Measurements from ENCODE around the gene COX19. TPM values are rescaled to one million over a fixed set of nuclear protein-coding genes. Genes with fewer than 3 reads are reported as not detected.

The COX19 gene, protein sequence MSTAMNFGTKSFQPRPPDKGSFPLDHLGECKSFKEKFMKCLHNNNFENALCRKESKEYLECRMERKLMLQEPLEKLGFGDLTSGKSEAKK
- 10 to 100 TPM; 14.1 to 15.6 TPM for total RNA-seq

DNA sequence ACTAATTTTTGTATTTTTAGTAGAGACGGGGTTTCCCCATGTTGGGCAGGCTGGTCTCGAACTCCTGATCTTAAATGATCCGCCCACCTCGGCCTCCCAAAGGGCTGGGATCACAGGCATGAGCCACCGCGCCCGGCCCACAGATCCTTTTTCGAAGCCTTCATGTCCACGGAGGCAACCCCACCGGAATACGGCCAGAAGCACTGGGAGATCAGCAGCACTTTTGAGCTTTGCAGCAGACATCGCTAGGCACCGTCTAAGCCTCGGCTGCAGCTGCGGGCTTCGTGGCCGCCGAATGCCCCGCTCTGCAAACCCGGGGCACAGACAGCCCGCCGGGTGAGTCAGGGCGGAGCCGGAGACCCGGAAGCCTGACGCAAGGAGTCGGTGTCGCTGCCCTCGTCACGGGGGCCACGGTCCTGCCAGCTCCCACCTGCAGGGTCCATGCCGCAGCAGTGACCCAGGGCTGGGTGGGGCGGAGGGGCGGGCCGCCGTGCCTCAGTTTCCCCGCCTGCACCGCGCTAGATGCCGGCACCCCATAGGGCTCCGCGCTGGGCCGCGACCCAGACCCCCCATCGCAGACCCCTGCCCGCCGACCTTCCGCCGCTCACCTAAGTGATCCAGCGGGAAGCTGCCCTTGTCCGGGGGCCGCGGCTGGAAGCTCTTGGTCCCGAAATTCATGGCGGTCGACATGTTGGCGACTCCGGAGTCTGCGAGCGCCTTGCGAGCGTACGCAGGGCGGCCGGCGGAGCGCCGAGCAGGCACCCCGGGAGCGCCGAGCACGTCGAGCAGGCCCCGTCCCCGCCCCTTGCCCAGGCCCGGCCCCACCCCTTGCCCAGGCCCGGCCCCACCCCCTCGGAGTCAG lies at the start of gene COX19:
COX19 (minus strand) TSS at position 730 of the 862 bp plus-strand sequence; CDS start at position 690, 40 bp downstream.
- peaks cover 27% of the 10 kb centered on the region for H3K4me1 Mint-ChIP-seq (ENCODE audit: low read depth)
- peaks cover 22% of the 10 kb centered on the region for H3K36me3 Mint-ChIP-seq
- peak within 1 kb of the TSS; percentile 90 for H3K27ac Mint-ChIP-seq
- POLR2A ChIA-PET = interaction anchor here (0.5 to 2.3 kb wide), 10 partner anchors 10 to 163 kb away, joined by 3 to 19 read pairs (median 4); partner anchors contain the start of gene GET4
- H3K9me3 Mint-ChIP-seq = no peaks in the 10 kb centered on the region
- peak; percentile 94 for DNase-seq
- H3K27me3 Mint-ChIP-seq = no peaks in the 10 kb centered on the region
- intact Hi-C loops (cut with micrococcal nuclease) = loop anchor here (1.0 kb wide), 2 partner anchors 53 to 99 kb away; partner anchors contain the start of gene GET4
- CTCF ChIA-PET = interaction anchor here (0.7 to 5.8 kb wide), 9 partner anchors 12 to 201 kb away, joined by 3 to 53 read pairs (median 9); no protein-coding TSS in a partner anchor
- peak within 1 kb of the TSS; percentile 95 for H3K4me3 Mint-ChIP-seq

DNA sequence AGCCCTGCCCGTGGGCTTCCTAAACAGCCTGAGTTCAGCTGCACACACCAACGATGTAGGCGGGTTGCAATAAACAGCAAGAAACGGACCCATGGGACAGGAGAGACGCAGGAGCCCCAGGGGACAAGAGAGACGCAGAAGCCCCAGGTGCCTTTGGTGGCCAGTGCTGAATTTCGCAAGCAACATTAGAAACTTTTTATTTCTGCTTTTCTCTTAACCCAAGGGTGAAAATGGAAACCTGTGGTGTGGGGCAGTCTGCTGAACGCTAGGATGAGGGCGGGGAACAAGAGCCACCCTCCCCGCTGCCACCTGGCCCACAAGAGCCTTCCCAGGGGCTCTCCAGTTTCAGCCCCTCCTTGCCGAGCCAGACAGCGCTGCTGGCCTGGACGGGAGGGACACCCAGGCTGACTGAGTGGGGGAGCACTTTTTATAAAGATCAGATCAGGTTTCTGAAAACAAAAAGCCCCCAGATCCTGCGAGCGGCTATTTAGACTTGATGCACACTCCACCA lies 49.0 kb upstream of the COX19 start:
- no peak overlapping the region for H3K27ac Mint-ChIP-seq
- H3K4me1 Mint-ChIP-seq (ENCODE audit: low read depth) = peaks cover 16% of the 10 kb centered on the region
- intact Hi-C loops (cut with micrococcal nuclease) = no loop called here
- H3K9me3 Mint-ChIP-seq = peaks cover 9% of the 10 kb centered on the region
- no peaks in the 10 kb centered on the region for H3K27me3 Mint-ChIP-seq
- ChIA-PET POLR2A (no interaction called here), CTCF (interaction anchor here (1.2 to 2.9 kb wide), 2 partner anchors 31 to 41 kb away, joined by 3 to 12 read pairs; no protein-coding TSS in a partner anchor)
- no peak overlapping the region for H3K4me3 Mint-ChIP-seq
- no peak for DNase-seq
- peaks cover 21% of the 10 kb centered on the region for H3K36me3 Mint-ChIP-seq

DNA sequence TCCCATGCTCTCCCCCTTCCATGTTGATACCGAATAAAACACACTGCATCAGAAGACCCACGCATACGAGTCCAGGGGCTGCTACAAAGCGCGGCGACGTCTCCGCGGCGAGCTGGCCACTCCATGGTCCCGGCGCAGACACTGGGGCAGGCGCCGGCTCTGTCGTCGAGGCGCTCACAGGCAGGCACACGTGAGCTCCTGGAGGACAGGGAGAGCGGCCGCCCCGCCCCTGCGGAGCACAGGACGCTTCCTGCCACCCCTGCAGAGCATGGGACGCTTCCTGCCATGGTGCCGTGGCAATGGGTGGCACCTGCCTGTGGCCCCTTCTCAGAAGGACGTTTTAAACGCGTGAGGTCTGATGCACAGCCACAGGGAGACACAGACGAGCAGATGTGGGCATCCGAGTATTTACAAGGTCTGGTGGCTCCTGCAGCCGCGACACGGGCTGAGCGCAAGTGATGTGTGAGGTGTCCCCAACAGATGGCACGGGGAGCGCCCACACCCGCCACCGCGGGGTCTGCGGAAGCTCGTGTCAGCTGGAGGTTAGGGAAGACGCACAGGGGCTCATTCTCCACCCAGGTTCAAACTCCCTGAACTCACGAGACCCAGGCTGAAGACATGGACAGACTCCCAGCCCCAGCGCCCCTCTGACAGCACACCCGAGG lies 47.6 kb upstream of the COX19 start:
- Mint-ChIP-seq H3K27ac (no peak overlapping the region), H3K36me3 (peaks cover 24% of the 10 kb centered on the region), H3K27me3 (no peaks in the 10 kb centered on the region), H3K4me1 (ENCODE audit: low read depth) (peaks cover 17% of the 10 kb centered on the region), H3K4me3 (no peak overlapping the region), H3K9me3 (peaks cover 9% of the 10 kb centered on the region)
- intact Hi-C loops (cut with micrococcal nuclease) = no loop called here
- ChIA-PET POLR2A (no interaction called here), CTCF (interaction anchor here (2.7 kb wide), 1 partner anchor 30 kb away, joined by 15 read pairs; no protein-coding TSS in a partner anchor)
- DNase-seq = no peak

DNA sequence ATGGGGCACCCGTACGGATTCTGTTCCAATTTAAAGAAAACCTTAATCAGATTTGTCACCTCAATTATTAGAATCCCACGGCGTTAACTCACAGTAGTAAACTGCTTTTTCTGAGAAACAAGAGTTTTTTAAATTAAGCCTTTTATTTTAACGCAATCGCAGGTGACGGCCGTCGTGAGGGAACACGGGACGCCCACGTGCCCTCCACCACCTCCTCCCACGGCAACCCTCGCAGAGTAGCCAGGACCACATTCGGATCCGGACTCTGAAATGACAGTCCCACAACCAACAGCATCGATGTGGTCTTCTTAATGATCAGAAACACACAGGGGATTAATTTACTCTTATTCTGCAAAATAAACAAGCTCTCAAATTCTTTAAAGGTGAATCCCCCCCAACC lies 47.0 kb upstream of the COX19 start:
- ChIA-PET CTCF (interaction anchor here (2.7 kb wide), 1 partner anchor 29 kb away, joined by 15 read pairs; no protein-coding TSS in a partner anchor), POLR2A (interaction anchor here (0.6 kb wide), 1 partner anchor 26 kb away, joined by 3 read pairs; no protein-coding TSS in a partner anchor)
- H3K36me3 Mint-ChIP-seq = peaks cover 24% of the 10 kb centered on the region
- peaks cover 15% of the 10 kb centered on the region for H3K4me1 Mint-ChIP-seq (ENCODE audit: low read depth)
- DNase-seq = no peak
- H3K27me3 Mint-ChIP-seq = no peaks in the 10 kb centered on the region
- no peak overlapping the region for H3K4me3 Mint-ChIP-seq
- H3K9me3 Mint-ChIP-seq = peaks cover 9% of the 10 kb centered on the region
- intact Hi-C loops (cut with micrococcal nuclease) = no loop called here
- no peak overlapping the region for H3K27ac Mint-ChIP-seq

DNA sequence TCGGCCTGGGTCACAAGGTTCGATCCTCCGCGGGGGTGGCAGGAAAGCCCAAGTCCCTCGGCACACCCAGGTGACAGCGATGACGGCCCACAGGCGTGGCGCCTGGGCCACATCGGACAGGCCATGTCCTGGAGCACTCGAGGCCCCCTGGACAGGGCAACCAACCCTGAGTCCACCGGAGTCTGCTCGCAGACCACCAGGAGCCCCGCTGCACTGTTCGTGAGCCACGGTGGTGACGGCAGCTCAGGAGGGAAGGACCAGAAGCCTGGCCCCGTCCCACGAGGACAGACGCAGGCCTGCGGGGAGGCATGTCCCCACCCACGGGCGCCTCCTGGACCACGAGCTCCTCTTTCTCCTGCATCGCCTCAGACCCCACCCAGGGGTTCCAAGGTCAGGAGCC lies 46.6 kb upstream of the COX19 start:
- ChIA-PET POLR2A (interaction anchor here (0.6 kb wide), 1 partner anchor 26 kb away, joined by 3 read pairs; no protein-coding TSS in a partner anchor), CTCF (interaction anchor here (2.7 to 3.6 kb wide), 2 partner anchors 29 to 44 kb away, joined by 14 to 15 read pairs; no protein-coding TSS in a partner anchor)
- Mint-ChIP-seq H3K9me3 (peaks cover 9% of the 10 kb centered on the region), H3K4me1 (ENCODE audit: low read depth) (peaks cover 12% of the 10 kb centered on the region), H3K36me3 (peaks cover 23% of the 10 kb centered on the region), H3K27ac (no peak overlapping the region), H3K4me3 (no peak overlapping the region), H3K27me3 (no peaks in the 10 kb centered on the region)
- intact Hi-C loops (cut with micrococcal nuclease) = no loop called here
- DNase-seq = no peak

DNA sequence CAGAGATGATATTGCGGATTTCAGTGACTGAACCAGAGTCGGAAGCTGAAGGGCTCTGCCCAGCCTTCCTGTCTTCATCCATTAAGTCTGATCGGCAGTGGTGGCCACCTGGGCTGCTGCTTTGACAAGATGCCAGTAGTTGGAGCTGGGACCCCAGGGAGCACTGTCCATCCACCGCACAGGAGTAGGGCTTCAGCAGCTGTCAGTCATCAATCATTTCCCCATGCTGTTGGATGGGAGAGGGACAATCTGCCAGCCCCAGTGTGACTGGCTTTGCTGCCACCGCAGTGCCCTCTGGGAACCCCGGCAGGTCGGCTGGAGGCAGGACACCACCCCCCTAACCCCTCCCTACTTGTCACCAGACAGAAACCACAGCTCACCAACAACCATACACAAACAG lies 46.0 kb upstream of the COX19 start:
- peaks cover 9% of the 10 kb centered on the region for H3K9me3 Mint-ChIP-seq
- no peak for DNase-seq
- CTCF ChIA-PET = interaction anchor here (2.7 to 3.6 kb wide), 2 partner anchors 28 to 44 kb away, joined by 14 to 15 read pairs; no protein-coding TSS in a partner anchor

DNA sequence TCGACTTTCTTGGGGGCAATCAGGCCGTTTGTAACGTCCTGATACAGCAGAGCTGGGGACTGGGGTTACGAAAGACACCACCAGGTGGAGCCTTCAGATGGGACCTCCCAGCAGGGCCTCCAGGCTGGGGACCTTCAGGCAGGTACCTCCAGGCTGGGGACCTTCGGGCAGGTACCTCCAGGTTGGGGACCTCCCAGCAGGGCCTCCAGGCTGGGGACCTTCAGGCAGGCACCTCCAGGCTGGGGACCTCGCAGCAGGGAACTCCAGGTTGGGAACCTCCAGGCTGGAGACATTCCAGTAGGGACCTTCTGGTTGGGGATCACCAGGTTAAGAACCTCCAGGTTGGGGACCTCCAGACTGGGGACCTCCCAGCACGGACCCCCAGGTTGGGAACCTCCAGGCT lies 45.5 kb upstream of the COX19 start:
- intact Hi-C loops (cut with micrococcal nuclease) = no loop called here
- ChIA-PET POLR2A (no interaction called here), CTCF (interaction anchor here (0.6 to 3.6 kb wide), 3 partner anchors 28 to 144 kb away, joined by 3 to 15 read pairs (median 14); no protein-coding TSS in a partner anchor)
- Mint-ChIP-seq H3K36me3 (peaks cover 23% of the 10 kb centered on the region), H3K27me3 (no peaks in the 10 kb centered on the region), H3K4me3 (no peak overlapping the region), H3K27ac (no peak overlapping the region), H3K4me1 (ENCODE audit: low read depth) (peaks cover 8% of the 10 kb centered on the region), H3K9me3 (peaks cover 9% of the 10 kb centered on the region)
- no peak for DNase-seq

More for the DNA sequence above, 46.0 kb upstream of the COX19 start:
- Mint-ChIP-seq H3K4me3 (no peak overlapping the region), H3K27me3 (no peaks in the 10 kb centered on the region), H3K36me3 (peaks cover 23% of the 10 kb centered on the region), H3K27ac (no peak overlapping the region), H3K4me1 (ENCODE audit: low read depth) (peaks cover 11% of the 10 kb centered on the region)
- intact Hi-C loops (cut with micrococcal nuclease) = no loop called here
- POLR2A ChIA-PET = no interaction called here

DNA sequence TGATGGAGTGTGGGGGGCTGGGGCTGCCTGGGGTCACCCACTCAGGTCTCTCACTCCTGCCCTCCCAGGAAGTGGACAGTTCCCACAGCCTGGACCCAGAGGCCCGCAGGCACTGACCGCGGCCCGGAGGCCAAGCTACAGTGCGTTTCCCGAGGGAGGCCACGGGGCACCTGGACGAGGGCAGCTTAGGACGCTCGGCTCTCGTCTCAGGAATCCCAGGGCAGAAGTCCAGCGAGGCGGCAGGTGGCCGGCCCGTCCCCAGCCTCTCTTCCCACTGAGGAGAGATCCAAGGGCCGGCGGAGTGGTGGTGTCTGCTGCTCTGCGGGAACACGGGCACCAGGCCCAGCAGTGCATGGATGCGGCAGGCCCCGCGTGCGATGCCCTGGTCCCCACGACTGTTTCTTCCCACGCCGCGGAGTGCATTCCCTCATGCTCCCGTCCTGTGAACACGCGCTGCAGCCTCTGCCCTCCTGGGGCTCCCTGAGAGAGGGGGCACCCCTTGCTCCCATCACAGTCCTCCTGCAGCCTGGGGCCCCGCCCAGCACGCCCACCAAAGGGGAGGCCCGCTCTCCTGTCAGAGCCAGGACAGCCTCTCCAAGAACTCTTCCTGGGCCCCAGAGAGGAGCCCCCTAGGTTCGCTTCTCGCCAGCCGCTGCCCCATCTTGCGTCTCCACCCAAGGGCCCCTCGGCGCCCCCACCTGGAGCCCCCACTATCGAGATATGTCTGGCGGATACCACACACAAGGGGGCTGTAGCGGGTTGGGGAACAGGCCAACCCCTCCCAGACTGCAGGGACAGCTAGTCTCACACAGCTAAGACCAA lies 44.7 kb upstream of the COX19 start:
- ChIA-PET CTCF (interaction anchor here (0.6 to 3.6 kb wide), 3 partner anchors 27 to 145 kb away, joined by 3 to 15 read pairs (median 14); no protein-coding TSS in a partner anchor), POLR2A (no interaction called here)
- no peak for DNase-seq
- Mint-ChIP-seq H3K27me3 (no peaks in the 10 kb centered on the region), H3K9me3 (peaks cover 9% of the 10 kb centered on the region), H3K4me3 (no peak overlapping the region), H3K4me1 (ENCODE audit: low read depth) (peaks cover 8% of the 10 kb centered on the region), H3K36me3 (peaks cover 23% of the 10 kb centered on the region), H3K27ac (no peak overlapping the region)
- intact Hi-C loops (cut with micrococcal nuclease) = no loop called here

DNA sequence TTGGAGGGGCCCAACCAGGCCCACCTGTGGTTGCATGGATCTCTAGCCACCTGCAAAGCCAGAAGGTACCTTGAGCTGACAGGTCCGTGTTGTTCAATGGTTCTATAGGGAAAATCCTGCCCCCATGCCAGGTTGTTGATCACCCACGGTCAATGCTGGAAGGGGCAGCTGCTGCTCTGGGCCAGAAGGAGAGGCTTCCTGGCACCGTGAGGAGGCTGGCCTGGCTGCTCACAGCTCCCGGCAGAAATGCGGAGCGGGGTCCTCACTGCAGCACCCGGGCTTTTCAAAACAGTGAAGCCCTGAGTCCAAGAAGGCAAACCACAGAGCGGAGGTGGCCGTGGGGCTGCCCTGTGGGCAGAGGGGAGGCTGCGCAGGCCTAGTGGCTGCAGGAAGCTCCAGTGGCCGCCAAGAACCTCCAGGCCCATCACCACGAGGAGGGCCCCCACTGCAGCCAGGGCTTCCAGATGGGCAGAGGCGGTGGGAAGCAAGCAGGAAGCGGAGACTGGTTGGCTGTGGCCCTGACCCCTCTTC lies 44.0 kb upstream of the COX19 start:
- DNase-seq = no peak
- intact Hi-C loops (cut with micrococcal nuclease) = no loop called here
- Mint-ChIP-seq H3K27ac (no peak overlapping the region), H3K9me3 (peaks cover 9% of the 10 kb centered on the region), H3K36me3 (peaks cover 23% of the 10 kb centered on the region), H3K27me3 (no peaks in the 10 kb centered on the region), H3K4me3 (no peak overlapping the region), H3K4me1 (ENCODE audit: low read depth) (peaks cover 8% of the 10 kb centered on the region)
- POLR2A ChIA-PET = no interaction called here
- CTCF ChIA-PET = interaction anchor here (2.4 to 3.6 kb wide), 2 partner anchors 26 to 46 kb away, joined by 6 to 14 read pairs; no protein-coding TSS in a partner anchor

DNA sequence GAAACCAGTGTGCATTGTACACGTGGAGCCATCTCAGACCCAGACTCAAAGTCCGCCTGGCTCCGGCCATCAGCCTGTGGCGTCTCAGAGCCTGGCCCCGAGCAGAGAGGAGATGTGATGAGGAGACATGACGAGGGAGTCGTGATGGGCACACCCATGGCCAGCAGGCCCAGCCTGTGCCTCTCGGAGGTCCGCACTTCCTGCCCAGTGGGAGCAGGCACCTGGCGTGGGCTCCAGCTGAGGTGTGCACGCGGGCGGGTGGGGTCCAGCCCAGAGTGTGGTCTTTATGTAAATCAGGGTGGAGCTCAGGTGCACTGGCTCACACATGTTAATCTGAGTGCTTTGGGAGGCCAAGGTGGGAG lies 43.0 kb upstream of the COX19 start:
- peaks cover 9% of the 10 kb centered on the region for H3K9me3 Mint-ChIP-seq
- no peaks in the 10 kb centered on the region for H3K27me3 Mint-ChIP-seq
- POLR2A ChIA-PET = no interaction called here
- no peak overlapping the region for H3K4me3 Mint-ChIP-seq
- H3K27ac Mint-ChIP-seq = no peak overlapping the region
- H3K4me1 Mint-ChIP-seq (ENCODE audit: low read depth) = peaks cover 8% of the 10 kb centered on the region
- CTCF ChIA-PET = interaction anchor here (0.7 to 3.6 kb wide), 3 partner anchors 25 to 47 kb away, joined by 3 to 14 read pairs (median 6); no protein-coding TSS in a partner anchor
- intact Hi-C loops (cut with micrococcal nuclease) = no loop called here
- H3K36me3 Mint-ChIP-seq = peaks cover 20% of the 10 kb centered on the region
- DNase-seq = no peak

Measured in activated CD4-positive, alpha-beta memory T cell treated with anti-CD3 and anti-CD28 coated beads for 36 hours (primary cell).